ENCODE results near the gene WSCD2.

WSCD2 gene

DNA sequence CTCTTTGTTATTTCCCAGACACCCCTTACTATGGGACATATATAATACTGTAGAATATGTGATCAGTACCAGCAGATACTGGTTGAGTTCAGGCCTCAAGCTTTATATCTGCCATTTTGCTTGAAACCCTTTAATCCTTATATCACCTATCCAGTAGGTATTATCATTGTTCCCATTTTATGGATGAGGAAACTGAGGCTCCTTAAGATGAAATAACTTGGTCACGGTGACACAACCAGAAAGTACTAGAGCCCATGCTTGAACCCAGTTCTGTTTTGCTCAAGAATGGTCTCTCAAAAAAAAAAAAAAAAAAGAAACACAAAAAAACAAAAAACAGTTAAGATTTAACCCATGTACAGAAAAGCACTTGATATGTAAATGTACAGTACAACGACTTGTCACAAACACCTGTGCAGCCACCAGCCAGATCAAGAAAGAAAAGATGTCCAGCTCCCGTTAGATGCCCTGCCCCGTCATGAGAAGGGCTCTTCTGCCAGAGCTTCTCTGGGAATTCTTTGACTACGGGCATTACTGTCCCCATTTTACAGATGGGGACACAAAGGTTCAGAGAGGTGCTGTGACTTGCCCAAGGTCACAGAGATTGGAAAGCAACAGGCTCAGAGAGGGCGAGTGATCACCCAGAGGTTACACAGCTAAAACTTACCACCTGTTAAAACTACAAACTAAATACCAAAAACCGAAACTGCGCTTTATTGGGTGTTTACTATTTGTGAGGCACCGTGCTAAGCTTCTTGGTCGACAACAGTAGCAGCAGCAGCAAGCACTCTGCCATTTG lies 669 bp upstream of the WSCD2 start:
- no peak for ATAC-seq

DNA sequence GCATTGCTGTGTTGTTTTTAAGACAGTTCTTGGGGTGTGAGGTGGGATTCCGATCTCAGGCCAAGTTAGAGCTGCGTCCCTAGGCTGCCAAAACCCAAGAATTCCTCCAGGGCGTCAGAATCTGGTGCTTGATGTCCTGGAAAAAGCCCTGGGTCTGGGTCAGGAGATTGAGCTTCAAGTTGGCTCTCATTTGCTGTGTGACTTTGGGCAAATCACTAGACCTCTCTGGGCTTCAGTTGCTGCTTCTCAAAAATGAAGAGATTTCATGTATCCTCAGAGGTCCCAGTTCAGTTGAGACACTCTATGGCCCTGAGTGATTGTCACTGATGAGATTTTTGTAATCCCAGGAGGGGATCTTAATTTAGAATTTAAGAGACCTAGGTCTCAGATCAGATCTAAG lies 1.9 kb downstream of the WSCD2 start:
- ATAC-seq, result no peak

DNA sequence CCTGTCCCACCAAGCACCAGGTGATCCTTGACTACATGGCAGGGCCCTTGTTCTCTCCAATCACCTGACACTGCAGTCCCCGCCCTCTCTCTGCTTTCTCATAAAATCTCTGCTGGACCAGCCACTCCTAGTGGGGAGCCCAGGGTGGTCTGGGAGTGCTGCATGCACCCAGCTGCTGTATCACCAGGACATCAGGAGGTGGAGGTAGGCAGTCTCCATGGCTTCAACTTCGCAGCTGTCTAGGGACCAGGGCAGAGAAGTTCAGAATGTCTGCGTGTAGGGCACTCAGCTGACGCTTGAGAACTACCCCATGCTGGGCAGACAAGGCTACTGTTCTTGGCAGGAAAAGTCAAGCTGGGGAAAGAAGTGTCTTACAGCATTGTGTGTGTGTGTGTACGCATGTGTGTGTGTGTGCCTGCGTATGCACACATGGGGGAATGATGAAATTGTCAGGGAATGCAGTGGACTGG lies 2.6 kb downstream of the WSCD2 start:
- no peak for ATAC-seq

DNA sequence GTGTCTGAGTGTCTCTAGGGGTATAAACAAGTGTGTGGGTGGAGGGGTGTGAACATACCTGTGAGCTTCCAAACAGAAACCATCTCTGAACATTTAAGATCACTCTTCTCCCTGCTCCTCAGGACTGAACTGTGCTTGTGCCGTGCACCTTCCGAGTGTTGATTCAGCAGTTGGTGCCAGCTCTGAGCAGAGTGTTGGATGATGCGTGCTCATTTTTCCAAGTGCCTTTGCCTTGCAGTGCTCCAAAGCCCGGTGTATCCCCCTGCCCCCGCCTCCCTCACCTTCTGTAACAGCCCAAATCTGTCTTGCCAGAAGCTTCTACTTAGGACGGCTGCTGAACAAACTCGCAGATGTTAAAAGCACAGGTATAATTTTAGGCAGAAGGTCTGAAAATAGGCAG lies 4.4 kb downstream of the WSCD2 start:
- ATAC-seq, result no peak

DNA sequence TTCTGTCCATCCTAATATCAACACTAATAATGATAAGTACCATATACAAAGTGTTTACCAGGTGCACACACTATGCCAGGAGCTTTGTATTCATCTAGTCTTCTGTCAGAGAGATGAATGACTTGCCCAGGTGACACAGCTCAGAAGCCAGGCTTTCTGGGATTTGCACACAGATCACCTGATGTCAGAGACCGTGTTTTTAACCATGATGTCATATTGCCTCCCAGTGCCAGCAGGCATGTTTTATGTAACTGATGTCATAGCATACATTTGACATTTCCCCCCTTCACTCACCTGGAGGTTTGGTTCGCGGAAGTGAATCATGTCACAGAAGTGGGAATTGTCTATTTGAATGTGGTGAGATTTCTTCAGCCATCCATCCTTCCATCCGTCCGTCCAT lies 5.7 kb downstream of the WSCD2 start:
- no peak for ATAC-seq

DNA sequence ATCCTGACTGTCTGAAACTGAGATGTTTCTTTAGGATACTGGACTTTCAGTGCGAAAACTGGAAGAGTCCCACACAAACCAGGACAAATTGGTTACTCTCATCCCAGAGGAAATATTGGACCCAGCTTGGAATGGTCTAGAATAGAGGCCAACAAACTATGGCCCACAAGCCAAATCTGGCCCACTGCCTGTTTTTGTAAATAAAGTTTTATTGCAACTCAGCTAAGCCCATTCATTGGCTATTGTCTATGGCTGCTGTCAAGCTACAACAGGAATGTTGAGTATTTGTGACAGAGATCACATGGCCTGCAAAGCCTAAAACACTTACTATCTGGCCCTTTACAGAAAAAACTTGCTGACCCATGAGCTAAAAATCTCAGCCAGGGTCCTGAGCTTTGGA lies 6.5 kb downstream of the WSCD2 start:
- no peak for ATAC-seq

DNA sequence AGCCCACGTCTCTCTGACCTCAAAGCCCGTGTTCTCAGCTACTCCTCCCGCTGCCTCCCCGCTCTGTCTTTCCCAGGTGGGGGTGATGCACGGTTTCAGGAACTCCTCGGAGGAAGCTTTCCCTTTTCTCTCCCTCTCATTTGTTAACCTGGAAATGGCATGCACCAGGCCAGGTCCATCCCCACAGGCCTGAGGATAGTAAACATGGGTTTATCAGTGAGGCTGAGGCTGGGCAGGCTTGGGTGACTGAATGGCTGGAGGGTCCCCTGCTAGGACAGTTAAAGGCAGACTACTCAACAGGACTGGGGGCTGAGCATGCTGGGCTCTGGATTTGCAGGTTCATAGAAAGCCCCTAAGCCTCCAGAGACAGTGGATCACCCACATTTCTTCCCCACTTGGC lies 7.6 kb downstream of the WSCD2 start:
- no peak for ATAC-seq

DNA sequence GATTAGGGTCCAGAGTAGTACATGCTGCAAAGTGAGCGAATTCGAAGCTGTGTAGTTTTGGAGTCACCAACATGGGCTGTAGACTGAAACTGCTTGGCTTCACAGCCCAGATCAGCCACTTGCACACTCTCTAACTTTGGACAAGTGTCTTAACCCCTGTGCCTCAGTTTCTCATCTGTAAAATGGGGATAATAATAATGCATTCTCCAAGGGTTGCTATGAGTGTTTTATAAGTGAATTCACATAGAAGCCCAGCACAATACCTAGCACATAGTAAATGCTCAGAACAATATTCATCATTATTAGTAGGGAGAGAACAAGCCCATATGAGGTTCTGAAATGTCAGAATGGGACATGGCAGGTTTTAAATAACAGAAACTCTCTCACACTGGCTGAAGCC lies 10.4 kb downstream of the WSCD2 start:
- no peak for ATAC-seq

DNA sequence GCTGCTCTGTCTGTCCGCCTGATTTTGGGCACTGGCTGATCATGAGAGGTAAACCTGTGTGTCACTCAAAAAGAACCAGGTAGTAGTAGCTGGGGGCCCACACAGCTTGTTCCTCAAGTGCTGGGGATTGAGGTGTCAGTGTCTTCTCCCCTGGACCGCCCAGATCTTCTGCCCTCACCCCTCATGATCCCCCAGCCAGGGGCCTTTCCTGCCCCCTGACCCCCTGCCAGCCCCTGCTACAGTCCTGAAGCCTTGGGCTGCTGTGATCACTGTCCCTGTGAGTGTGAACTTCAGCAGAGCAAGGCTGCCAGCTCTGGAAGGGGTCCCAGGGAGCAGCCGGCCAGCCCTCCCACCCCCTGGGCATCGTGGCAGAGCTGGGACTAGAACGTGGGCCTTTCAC lies 11.4 kb downstream of the WSCD2 start:
- no peak for ATAC-seq

DNA sequence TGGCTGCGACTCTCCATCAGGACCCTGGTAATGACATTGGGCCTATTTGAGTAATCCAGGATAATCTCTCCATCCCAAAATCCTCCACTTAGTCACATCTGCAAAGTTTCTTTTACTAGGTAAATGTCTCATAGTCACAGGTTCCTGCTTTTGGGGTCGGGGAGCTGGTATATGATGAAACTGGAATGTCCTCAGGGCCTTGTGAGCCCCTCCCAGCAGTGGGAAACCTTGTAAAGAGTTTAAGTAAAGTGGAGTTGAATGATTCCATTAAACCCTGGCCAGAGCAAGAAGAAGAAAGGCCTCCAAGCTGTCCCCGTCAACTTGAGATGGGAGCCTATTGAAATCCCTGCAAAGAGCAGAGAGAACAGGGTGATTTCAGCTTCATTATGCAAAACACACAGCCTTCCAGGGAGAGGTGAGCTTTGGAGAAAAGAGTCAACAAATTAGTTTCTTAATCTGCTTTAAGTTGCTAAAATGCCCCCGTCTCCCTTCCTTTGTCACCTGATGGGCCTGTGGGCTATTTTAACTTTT lies 12.6 kb downstream of the WSCD2 start:
- ATAC-seq, result no peak

DNA sequence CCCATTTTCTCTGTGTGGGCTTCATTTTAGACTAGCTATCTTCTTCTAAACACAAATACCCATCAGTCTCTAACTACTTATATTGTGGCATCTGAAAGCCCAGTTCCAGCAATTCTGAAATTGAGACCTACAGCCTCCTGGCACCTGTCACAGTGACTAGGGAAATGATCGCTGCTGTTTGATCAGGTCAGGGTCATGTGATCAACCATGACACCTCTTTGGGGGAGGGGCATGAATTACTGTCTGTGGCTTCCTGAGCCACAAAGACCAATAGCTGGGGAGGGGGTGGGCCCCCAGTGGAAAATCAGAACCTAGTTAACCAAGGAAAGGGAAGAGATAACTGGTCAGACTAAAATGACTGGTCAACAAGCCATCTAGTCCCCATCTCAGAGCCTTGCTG lies 14.1 kb downstream of the WSCD2 start:
- ATAC-seq, result no peak

DNA sequence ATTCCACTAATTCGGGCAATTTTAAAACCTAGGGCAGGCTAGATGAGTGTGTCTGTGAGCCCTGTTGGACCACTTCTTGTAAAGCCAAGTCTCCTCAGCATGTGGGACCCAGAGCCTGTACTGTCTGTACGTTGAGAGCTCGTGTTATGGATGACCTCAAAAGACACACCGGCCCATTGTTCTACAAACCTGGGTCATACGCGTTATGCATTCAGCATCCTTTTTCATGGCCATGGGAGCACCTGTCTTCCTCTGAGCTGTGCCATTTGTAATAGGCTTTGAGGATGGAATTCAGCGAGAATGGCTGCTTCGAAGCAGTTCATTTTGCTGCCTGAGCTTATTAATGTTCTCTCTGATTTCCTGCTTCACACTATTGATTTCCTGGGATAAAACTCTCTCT lies 15.0 kb downstream of the WSCD2 start:
- ATAC-seq, result no peak

DNA sequence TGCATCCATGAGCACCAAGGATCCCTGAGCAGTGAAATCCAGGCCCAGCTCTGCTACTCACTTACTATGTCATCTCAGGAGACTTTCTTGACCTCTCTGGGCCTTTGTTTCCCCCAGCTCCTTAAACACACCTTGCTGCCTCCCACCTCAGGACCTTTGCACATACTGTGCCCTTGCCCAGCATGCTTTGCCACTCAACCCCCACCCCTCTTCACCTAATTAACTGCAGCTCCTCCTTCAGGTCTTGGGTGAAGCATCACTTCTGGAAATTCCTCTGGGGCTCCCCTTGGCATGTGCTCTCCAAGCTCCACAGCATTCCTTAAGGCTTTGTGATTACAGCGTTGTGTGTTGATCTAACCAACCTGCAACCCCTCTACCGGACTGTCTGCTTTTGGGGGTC lies 15.9 kb downstream of the WSCD2 start:
- ATAC-seq, result no peak

DNA sequence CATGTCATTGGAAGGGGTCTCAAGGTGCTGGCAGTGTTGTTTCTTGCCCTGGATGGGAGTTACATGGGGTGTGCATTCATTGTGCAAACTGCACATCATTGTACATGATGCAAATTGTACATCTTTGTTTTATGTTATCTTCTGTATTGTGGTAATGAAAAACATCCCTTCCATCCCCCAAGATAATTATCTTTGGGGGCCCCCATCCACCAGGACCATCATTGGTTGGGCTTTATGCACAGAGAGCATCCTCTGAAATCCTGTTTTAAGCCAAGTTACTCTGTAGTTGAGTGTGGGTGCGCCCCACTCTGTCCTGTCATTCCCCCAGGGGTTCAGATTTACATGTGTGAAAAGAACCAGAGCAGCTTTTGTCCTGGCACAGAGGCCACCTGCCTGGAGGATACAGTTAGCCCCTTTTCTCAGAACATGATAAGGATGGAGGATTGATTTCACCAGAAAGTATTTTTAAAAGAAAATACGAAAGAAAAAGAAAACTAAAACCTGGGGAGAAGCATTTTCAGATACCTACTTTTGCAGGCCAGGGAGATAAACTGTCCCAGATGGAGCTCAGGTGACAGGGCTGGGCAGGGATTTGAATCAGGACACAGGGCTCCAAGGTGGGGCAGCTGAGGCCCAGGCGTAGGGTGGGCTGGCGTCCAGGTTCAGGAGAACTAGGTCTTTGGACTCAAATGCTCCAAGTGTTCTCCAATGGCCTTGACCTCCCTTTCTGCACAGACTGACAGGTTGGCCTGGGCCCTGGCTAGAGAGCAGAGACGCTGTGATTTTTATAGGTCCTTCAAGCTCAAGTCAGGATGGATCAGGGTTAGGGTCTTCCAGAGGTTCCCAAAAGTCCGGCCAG lies 17.2 kb downstream of the WSCD2 start:
- no peak for ATAC-seq

DNA sequence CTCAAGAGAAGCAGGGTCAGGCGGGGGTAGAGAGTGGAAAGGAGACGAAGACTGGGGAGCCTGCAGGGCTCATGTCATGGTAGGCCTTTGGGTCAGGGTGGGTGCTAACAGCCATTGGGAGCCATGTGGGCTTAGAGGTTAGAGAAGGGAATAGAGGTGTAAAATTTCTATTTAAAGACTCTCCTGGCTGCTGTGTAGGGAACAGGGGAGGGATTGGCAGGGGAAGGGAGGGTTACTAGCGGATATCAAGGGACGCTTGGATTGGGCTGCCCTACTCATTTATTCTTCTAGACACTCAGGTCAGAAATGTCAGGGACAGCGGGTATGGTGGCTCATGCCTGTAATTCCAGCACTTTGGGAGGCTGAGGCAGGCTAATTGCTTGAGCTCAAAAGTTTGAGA lies 18.2 kb downstream of the WSCD2 start:
- no peak for ATAC-seq

DNA sequence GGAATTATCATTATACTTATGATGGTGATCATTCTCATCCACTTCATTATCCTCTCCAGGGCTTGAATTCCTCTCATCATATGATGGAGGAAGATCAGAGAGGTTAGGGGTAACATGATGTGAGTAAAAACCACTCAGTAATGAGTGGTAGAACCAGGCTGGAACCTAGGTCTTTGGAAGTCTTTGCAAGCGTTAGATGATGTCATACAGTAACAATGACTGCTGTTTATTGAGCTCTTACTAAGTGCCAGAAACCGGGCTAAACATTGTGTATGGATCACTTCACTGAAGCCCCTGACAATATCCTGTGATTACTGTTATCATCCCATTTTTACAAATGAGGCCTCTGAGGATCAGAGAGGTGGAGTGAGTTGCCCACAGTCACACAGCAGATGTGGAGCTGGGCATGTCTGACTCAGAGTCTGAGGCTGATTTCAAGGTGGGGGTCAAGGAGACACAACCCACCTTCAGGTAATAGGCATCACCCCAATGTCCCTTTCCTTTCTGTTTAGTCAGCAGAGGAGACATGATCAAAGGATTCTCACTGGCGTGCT lies 19.5 kb downstream of the WSCD2 start:
- ATAC-seq, result no peak

DNA sequence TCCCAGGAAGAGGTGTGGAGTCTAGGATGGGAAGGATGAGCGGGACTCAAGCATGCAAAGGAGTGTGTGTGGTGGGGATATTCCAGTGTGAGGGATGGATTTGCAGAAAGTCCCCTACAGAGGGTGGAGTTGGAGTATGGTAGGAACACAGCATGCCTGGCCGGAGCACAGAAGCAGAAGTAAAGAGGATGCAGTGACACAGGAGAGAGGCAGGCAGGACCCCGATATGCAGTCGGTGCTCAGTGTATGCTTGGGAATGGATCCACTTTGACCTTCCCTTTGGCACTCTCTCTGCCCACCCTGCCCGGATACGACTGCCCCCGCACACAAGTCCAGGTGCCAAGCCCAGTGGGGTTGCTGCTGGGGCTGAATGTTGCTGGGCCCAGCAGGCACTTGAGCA lies 21.3 kb downstream of the WSCD2 start:
- no peak for ATAC-seq

DNA sequence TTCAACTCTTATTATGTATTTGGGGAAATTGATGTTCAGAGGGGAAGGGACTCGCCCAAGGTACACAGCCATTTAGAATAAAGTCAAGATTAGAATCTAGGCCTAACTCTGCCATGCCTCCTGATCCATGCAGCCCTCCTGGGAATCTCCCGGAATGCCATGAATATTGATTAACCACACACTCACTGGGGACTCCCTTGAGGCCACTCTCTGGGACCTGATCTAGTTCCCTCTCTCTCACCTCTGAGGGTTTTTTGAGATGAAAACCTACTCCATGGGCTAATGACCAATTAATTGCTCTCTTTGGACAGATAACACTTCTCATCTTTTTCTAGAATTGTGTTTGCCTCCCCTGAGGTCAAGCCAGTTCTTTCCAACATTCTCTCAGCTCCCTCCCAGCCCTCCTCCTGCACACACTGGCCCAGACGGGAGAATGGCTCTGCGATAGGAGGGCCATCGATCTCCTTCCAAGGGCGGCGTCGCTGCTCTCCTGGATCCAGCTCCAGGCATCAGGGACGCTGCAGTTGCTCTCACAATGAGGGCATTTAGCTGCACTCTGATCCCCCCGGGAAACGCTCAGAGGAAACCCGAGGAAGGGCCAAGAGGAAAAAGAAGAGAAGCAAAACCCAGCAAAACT lies 22.6 kb downstream of the WSCD2 start:
- ATAC-seq, result no peak

DNA sequence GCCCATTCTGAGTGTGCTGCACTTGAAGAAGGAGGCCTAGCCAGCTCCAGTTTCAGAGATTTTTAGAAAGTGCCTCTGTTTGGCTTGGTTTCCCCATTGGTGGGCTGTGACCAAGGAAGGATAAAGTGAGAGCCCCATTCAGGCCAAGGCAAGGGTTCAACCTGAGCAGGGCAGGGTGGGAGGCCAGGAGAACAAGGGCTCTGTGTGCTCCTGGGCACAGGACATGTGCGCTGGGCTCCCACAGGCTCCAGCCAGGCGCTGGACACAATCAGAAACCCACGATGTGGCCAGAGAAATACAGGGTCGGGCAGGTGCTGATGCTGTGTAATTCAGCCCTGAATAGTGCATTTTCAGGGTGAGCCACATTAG lies 23.1 kb downstream of the WSCD2 start:
- ATAC-seq, result no peak

DNA sequence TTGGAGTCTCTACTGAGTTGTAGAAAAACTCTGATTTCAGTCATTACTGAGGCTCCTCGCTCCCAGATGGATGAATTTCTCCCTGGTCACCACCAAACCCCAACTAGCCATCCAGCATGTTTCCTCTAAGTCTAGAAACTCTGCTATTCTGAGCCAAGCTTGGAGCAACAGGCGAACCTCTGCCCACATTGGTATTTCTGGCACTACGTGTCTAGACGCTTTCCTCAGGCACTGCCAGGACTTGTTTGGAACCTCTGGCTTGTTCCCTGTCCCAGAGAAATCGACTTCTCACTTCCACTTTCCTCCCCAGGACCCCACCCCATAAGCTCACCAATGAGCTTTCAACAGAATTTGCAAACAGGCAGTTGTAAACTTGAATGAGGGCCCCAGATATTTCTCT lies 27.6 kb downstream of the WSCD2 start:
- ATAC-seq, result no peak

DNA sequence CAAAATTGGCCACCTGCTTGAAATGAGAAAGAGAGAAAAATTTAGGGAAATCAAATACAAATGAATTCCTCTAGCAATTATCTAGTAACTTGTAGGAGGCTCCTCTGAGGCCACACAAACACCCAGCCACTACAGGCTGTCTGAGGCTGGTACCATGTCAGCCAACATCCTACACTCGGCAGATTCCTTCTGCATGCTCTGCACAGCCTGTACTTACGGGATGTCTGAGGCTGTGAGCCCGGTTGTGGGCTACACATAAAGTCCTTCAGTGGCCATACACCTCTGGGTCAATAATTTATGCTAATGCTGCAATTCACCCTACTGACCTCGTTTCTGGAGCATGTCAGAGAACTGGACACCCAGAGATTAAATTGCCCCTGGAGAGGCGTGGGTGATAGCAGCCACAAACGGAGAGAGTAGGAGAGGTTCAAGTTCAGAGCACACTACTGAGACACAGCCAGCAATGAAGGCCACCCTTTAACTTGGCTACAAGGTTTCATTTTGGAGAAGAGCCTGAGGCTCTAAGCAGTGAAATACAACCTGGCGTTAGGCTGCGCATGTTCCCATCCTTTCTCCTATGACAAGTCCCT lies 28.9 kb downstream of the WSCD2 start:
- no peak for ATAC-seq

DNA sequence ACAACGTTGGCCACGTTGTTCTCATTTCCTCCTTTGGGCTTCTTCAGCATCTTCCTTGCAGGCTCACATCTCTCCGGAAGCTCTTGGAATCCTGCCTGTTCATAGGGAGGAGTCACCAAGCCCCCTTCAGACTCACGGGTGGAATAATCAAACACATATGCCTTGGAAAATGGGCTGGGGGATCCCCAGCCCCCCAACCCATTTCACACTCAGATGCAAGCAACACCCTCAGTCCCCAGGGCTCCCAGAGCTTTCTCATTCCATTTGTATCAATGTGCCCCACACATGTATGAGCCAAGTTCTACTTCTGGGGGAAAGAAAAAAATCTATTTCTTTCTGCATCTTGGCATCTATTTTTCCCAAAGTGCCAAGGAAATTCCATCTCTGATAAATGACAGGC lies 33.1 kb downstream of the WSCD2 start:
- no peak for ATAC-seq

DNA sequence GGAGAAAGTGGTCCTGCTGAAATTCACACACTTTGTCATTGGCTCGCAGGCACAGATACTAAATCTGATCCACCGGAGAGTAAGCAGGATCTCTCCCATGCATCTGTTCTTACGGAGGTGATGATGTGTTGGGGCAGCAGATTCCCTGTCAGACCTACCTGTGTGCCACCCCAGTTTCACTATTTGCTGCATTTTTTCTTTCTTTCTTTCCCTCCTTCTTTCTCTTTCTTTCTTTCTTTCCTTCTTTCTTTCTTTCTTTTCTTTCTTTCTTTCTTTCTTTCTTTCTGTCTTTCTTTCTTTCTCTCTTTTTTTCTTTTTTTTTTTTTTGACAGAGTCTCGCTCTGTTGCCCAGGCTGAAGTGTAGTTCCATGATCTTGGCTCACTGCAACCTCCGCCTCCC lies 37.4 kb downstream of the WSCD2 start:
- ATAC-seq, result no peak
